GM12865 (cell line): ENCODE data around the gene HPSE2.

Experiments used
- DNase-seq: peaks from one replicate; pipeline ENCODE4 v3.0.0; 2010; ENCODE audit warnings: low read depth
- H3K4me3 ChIP-seq: 2 replicates; pipeline ENCODE4 v1.5.1; 2011; ENCODE audit warnings: mild to moderate bottlenecking, low read depth, low read length, control low read depth
- TF ChIP-seq, protein P1 (sequence below): IDR thresholded peaks from 2 replicates; pipeline ENCODE4 v1.5.1; 2011; ENCODE audit warnings: low read length, control low read depth, low read depth, inconsistent platforms; ENCODE audit not compliant: insufficient read depth; ENCODE audit errors: missing control alignments

The HPSE2 gene

DNA sequence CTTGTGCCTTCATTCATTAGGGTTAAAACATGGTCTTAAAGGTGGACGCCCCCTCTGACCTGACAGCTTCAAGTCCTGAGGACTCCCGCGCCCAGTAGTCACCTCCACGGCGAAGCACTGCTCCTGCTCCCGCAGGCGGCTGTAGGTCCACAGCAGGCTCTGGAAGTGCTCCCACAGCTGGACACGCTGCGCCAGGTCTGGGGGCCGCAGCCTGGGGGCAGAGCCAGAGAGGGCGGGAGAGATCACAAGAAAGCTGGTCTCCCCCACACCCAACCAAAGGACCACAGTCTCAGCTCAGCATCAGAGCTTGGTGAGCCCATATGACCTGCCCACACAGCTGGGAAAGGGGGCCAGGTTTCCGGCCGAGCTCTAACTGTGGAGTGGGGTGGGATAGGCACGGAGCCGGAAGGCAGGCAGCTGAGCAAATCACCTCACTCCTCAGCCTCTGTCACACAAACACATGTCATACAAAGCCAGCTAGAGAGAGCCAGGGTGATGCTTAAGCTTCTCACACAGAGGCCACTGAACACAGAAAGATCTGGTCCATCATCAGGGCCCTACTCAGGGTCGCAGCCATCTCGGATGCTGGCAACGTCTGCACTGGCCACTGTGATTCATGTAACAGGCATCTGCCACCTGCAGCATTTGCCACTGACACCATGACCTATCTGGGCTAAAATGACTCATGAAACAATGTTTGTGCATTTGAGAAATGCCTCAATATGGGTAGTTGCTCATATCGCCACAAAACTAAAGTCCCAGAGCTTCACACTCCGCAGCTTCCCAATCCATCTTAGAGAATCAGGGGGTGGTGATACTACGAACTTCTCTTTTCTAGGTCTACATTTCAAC lies 801.5 kb downstream of the HPSE2 start:
- no peak for DNase-seq
- TF ChIP-seq, protein P1, sequence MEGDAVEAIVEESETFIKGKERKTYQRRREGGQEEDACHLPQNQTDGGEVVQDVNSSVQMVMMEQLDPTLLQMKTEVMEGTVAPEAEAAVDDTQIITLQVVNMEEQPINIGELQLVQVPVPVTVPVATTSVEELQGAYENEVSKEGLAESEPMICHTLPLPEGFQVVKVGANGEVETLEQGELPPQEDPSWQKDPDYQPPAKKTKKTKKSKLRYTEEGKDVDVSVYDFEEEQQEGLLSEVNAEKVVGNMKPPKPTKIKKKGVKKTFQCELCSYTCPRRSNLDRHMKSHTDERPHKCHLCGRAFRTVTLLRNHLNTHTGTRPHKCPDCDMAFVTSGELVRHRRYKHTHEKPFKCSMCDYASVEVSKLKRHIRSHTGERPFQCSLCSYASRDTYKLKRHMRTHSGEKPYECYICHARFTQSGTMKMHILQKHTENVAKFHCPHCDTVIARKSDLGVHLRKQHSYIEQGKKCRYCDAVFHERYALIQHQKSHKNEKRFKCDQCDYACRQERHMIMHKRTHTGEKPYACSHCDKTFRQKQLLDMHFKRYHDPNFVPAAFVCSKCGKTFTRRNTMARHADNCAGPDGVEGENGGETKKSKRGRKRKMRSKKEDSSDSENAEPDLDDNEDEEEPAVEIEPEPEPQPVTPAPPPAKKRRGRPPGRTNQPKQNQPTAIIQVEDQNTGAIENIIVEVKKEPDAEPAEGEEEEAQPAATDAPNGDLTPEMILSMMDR = no peak
- no peak overlapping the region for H3K4me3 ChIP-seq

DNA sequence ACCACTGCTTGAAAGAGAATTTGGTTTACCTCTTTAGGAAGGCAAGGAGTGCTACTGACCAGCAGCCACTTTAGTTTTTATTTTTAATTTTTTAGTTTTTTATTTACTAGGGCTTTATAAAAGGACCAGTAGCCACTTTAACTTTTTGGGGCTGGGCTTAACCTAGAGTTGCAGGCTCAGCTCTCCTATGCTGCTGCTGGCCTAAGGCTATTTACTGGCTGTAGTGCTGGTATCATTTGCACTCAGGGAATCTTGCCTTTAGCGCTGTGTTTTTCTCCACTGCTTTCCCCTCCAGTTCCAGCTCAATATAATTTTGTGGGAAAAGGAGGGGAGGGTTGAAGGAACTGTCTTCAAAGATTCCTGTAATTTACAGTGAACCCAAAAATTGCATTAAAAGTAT lies 802.3 kb downstream of the HPSE2 start:
- TF ChIP-seq, protein P1 = no peak
- no peak overlapping the region for H3K4me3 ChIP-seq
- DNase-seq = no peak

DNA sequence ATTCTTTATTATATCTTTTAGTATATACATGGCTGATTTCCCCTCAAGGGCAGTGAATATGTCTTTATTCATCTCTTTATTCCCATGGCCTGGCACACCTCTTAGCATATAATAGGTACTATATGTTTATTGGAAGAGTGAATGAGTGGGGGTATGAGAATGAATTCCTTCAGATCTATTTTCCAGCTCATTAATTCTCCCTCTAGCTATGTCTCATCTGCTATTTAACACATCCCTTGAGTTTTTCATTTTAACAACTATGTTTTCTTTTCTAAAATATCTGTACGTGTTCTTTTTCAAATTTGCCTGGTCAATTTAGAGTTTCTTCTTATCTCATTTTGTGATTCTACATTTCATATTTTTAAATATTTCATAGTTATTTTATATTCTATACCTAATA lies 803.3 kb downstream of the HPSE2 start:
- no peak for DNase-seq
- TF ChIP-seq, protein P1 = no peak
- H3K4me3 ChIP-seq = no peak overlapping the region

DNA sequence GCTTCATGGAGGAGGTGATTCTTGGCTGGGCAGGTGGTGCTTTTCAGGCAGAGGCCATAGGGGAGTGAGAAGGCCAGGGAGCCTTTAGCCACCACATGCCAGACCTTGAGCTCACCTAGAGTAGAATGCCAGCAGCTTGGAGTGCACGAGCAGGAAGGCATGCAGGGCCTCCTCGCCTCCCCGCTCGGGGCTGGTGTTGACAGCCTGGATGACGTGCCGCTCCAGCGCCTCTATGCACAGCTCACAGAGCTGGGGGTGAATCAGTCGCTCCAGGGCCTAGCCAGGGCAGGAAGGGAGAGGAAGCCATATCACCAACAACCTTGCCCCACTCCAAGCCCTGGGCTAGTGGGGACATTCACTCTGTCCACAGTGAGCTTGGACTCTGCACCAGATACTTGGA lies 804.6 kb downstream of the HPSE2 start:
- no peak for DNase-seq
- TF ChIP-seq, protein P1 = no peak

DNA sequence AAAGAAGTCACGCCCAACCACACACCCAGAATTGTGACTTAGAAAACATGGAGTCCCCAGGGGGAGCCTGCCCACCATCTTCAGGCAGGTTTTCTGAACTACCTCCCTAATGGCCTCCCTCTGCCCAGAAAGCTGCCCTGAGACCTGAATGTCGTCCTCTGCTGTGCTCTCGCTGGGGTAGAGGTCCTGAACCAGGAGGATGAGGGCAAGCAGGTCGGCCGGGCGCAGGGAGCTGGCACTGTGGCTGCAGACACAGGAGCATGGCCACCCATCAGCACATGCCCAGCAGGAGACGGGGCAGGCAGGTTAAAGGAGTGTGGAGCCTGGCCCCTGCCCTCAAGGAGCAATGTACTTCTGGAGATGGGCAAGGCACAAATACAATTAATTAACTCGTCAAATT lies 805.2 kb downstream of the HPSE2 start:
- DNase-seq = no peak
- TF ChIP-seq, protein P1 = no peak
- no peak overlapping the region for H3K4me3 ChIP-seq

More for the DNA sequence above, 804.6 kb downstream of the HPSE2 start:
- no peak overlapping the region for H3K4me3 ChIP-seq

DNA sequence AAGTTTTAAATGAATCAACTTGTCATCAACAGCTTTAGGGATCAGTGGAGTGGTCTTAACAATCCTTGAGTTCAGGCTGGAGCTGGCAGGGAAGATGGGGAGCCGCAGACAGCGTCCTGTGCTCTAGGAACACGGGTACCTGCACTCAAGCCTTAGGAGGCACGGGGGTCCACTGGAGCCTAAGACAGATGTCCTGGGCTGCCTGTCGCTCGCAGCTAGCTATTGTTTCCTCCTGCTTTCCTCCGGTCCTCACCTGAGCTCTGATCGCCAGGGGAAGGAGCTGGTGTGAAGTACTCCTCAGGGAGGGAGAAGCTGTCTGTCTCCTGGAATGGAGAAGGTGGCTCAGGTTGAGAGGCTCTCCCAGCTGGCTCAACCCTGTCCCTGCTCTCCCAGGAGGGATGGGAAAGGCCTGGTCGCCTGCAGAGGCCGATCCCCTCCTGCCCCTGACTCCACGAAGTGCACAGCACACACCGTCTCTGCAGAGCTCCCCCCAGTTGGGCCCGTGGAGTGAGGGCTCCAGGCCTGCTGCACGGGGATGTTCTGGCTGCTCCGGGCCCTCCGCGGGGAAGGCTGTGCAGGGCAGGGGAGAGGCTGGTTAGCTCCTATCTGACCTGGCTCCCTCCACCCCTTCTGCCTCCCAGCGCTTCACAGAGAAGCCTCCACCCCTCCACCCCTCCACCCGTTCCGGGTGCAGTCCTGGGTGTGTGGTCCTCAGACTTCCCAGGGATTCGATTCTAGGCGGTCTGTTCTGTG lies 806.2 kb downstream of the HPSE2 start:
- TF ChIP-seq, protein P1 = no peak
- DNase-seq = no peak
- no peak overlapping the region for H3K4me3 ChIP-seq
